GM08714 (cell line): ENCODE results near the gene NADK.

Source experiments
- H3K4me3 ChIP-seq: fragments of 200-500 bp; sonication (Bioruptor generic); 2 replicates; pipeline ENCODE4 v1.5.1; 2014; ENCODE audit warnings: mild to moderate bottlenecking, low read length, inconsistent platforms
- ZNF274 ChIP-seq: IDR thresholded peaks from 2 replicates; pipeline ENCODE4 v1.6.1; 2012; ENCODE audit warnings: mild to moderate bottlenecking, low read depth, low read length

Gene NADK

GRCh38 chr1:1797731-1798341, 19.6 kb upstream of the NADK start:
- no peak for TF ChIP-seq ZNF274
- H3K4me3 ChIP-seq: no peak overlapping the region

- H3K4me3 ChIP-seq: no peak overlapping the region
- no peak for TF ChIP-seq ZNF274
These were observed 18.2 kb upstream of the NADK start for GRCh38 chr1:1796466-1796865.

DNA sequence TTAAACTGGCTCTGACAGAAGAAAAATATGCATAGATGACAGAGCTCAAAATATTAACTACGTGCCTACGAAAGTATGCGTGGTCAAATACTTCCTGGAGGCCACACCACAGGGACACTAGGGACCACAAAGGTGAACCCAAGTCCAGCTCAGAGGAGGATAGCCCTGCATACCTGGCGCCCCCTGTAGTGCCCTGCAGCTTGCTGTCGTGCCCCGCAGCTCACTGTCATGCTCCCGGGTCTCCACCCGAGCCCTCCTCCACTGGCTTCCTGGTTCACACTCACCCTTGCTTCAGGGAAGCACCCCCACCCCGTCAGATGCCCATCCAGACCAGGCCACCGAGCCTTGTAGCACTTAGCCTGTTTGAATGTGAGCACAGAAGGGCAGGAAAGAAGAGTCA, 16.7 kb upstream of the NADK start:
- TF ChIP-seq ZNF274: no peak
- H3K4me3 ChIP-seq: no peak overlapping the region

GRCh38 chr1:1793481-1794244, 15.4 kb upstream of the NADK start:
- TF ChIP-seq ZNF274: no peak

GRCh38 chr1:1788646-1789431, 10.6 kb upstream of the NADK start:
- TF ChIP-seq ZNF274: no peak
- no peak overlapping the region for H3K4me3 ChIP-seq

More at GRCh38 chr1:1793481-1794244, 15.4 kb upstream of the NADK start:
- no peak overlapping the region for H3K4me3 ChIP-seq

DNA sequence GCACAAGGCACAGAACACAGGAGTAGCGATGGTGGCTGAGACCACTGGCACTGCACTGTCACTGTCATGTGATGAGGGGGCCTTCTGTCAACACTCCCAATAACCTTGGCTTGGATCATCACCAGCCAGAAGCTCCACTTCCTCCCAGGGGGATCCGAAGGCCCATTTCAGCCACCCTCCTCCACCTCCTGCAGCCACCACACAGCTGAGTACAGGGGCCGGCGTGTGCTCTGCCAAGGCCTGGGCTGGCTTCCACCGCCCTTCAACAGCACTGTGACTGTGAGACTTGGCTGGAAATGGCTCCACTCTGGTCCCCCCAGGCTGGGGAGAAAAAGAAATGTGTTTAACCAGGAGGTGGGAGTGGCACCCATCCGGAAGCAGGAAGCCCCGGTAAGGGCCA, 9.9 kb upstream of the NADK start:
- no peak for TF ChIP-seq ZNF274
- H3K4me3 ChIP-seq: no peak overlapping the region

DNA sequence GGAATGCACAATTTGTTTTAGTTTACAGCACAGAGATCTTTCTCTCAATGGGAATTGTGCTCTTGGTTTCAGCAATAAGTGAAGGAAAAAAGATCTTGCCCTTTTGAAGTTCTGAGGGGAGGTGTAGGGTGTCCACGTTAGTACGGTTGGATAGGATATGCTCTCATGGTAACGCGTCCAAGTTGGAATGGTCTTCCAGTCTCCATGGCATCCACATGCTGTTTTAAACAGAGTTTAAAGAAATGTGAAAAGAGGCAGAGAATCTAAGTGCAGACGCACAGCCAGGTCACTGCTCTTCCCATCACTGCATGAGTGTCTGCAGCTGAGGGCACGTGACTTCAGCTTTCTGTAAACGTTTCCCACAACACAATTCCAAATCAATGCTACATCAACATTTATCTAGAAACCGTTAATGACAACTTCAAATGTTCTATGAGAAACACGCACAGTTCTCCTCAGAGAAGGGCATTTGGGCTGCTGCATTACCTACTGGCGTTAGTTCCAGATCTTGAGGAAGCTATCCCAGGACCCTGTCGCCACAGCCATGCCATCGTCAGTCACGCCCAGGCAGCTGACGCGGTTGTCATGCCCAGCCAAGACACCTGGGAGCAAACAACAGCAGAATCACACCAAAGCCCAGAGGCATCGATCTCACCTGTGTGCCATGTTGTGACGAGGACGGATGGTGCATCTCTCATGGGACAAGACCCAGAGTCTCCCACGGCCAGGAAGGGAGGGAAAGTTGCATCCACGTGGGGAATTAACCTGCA, 8.8 kb upstream of the NADK start:
- H3K4me3 ChIP-seq: no peak overlapping the region
- no peak for TF ChIP-seq ZNF274

DNA sequence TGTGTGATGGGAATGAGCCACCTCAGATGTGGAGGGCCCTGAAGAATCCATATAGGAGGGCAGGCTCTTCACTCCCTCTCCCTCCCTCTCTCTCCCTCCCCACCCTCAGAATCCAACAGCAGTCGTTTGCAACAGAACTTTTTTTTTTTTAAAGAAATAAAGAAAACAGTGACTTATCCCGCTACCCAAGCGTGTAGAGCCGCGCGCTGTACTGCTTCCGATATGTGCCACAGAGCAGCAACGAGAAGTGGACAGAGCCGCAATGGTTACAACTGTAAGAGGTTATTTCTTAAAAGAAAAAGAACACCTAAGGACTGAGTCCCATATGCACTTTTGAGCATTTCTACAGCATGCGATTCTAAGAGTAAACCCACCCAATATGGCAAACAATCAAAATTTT, 7.4 kb upstream of the NADK start:
- TF ChIP-seq ZNF274: no peak
- no peak overlapping the region for H3K4me3 ChIP-seq

DNA sequence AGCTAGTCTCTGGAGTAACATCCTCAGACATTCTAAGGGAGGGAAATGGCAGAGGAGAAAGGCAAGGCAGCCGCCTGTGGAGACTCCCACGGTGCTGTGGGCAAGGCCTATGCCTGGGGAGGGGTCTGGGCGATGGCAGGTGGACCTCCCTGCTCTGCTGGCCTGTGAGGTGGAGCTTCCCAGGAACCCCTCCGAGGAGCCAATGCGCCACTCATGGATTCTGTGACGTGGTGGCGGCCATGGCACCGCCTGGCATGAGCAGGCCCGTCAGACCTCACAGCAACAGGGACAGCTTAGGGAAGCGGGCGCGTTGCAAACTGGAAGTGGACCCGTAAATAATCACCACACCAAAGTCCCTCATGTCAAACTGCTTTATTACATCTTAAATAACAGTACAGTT, 6.7 kb upstream of the NADK start:
- no peak for TF ChIP-seq ZNF274
- no peak overlapping the region for H3K4me3 ChIP-seq

- no peak for TF ChIP-seq ZNF274
- H3K4me3 ChIP-seq: no peak overlapping the region
These were observed 5.0 kb upstream of the NADK start for GRCh38 chr1:1783320-1783719.

- no peak overlapping the region; the same call in 1 of the 2 replicates for H3K4me3 ChIP-seq
- TF ChIP-seq ZNF274: no peak
These were observed 4.3 kb upstream of the NADK start for GRCh38 chr1:1782399-1783221.

GRCh38 chr1:1781526-1781903, 3.2 kb upstream of the NADK start:
- TF ChIP-seq ZNF274: no peak
- no peak overlapping the region for H3K4me3 ChIP-seq
